ENCODE measurements around the gene ARHGAP45. TPM values are rescaled to one million over a fixed set of nuclear protein-coding genes. Genes with fewer than 3 reads are reported as not detected.
A peak's percentile ranks its signal among the peaks of the same experiment; 100 is the strongest.

Gene ARHGAP45
- total RNA-seq, 2 experiments from 2014 or later, result 136 to 150 TPM

DNA sequence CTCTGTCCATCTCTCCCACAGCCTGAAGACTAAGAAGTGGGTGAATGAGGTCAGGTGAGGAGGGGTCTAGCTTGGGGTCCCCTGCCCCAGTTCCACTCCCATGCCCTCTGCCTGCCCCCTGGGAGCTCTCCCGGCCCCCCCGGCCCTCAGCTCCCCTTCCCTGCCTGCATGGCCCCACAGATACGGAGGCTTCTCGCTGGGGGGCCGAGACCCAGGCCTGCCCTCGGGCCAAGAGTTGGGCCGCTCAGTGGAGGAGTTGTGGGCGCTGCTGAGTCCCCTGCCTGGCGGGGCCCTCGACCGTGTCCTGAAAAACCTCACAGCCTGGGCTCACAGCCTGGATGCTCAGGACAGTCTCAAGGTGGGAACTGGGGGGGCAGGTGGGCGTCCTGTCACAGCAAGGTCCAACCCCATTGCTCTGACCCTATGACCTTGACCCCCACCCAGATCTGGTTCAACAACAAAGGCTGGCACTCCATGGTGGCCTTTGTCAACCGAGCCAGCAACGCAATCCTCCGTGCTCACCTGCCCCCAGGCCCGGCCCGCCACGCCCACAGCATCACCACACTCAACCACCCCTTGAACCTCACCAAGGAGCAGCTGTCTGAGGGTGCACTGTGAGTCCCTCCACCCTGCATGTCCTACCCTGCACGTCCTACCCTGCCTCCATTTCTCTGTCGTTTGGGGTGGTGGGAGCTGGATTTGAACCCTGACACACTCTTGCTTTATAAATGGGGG, 10.9 kb upstream of the ARHGAP45 start:
- no peaks in the 10 kb centered on the region for H3K27me3 Mint-ChIP-seq
- POLR2A ChIA-PET, result interaction anchor here (0.6 to 1.9 kb wide), 6 partner anchors 12 to 47 kb away, joined by 3 to 5 read pairs (median 3); partner anchors contain the start of genes ARHGAP45 and GPX4
- no peak for TF ChIP-seq CTCF (IDR thresholded peaks at IDR 0.05)
- CTCF ChIA-PET, result interaction anchor here (0.8 to 3.3 kb wide), 3 partner anchors 10 to 211 kb away, joined by 3 to 14 read pairs (median 3); partner anchors contain the start of gene ARHGAP45
- H3K36me3 Mint-ChIP-seq (ENCODE audit: low read depth), result peaks cover 34% of the 10 kb centered on the region
- H3K27ac Mint-ChIP-seq, result peak overlapping the region; percentile 16
- no peak overlapping the region for H3K4me3 Mint-ChIP-seq
- ATAC-seq, result no peak
- H3K9me3 Mint-ChIP-seq, result peaks cover 14% of the 10 kb centered on the region
- intact Hi-C loops (cut with micrococcal nuclease), result no loop called here
- DNase-seq, result no peak
- peaks cover 20% of the 10 kb centered on the region for H3K4me1 Mint-ChIP-seq (ENCODE audit: low read depth)

GRCh38 chr19:1057176-1057855, 9.7 kb upstream of the ARHGAP45 start:
- CTCF ChIA-PET, result interaction anchor here (1.0 to 3.3 kb wide), 7 partner anchors 9 to 209 kb away, joined by 3 to 14 read pairs (median 4); partner anchors contain the start of genes ABCA7 and ARHGAP45
- H3K4me1 Mint-ChIP-seq (ENCODE audit: low read depth), result peaks cover 15% of the 10 kb centered on the region
- POLR2A ChIA-PET, result interaction anchor here (0.6 to 1.6 kb wide), 4 partner anchors 10 to 34 kb away, joined by 3 to 5 read pairs (median 3); partner anchors contain the start of gene ARHGAP45
- ATAC-seq (peak; percentile 66), DNase-seq (no peak)
- H3K4me3 Mint-ChIP-seq, result no peak overlapping the region
- H3K9me3 Mint-ChIP-seq, result peaks cover 14% of the 10 kb centered on the region
- no peak for TF ChIP-seq CTCF (IDR thresholded peaks at IDR 0.05)
- H3K27ac Mint-ChIP-seq, result peak overlapping the region; percentile 79
- peaks cover 33% of the 10 kb centered on the region for H3K36me3 Mint-ChIP-seq (ENCODE audit: low read depth)
- H3K27me3 Mint-ChIP-seq, result no peaks in the 10 kb centered on the region
- intact Hi-C loops (cut with micrococcal nuclease), result no loop called here

- no peak for DNase-seq
- H3K27ac Mint-ChIP-seq, result peak overlapping the region; percentile 43
- no peaks in the 10 kb centered on the region for H3K27me3 Mint-ChIP-seq
- no peak for ATAC-seq
- no peak overlapping the region for H3K4me3 Mint-ChIP-seq
- H3K4me1 Mint-ChIP-seq (ENCODE audit: low read depth), result peaks cover 11% of the 10 kb centered on the region
- peaks cover 14% of the 10 kb centered on the region for H3K9me3 Mint-ChIP-seq
- peaks cover 33% of the 10 kb centered on the region for H3K36me3 Mint-ChIP-seq (ENCODE audit: low read depth)
- POLR2A ChIA-PET, result interaction anchor here (0.6 to 1.7 kb wide), 3 partner anchors 9 to 24 kb away, joined by 3 to 6 read pairs (median 3); partner anchors contain the start of gene ARHGAP45
- TF ChIP-seq CTCF (IDR thresholded peaks at IDR 0.05), result no peak
- intact Hi-C loops (cut with micrococcal nuclease), result no loop called here
- CTCF ChIA-PET, result interaction anchor here (1.0 to 3.3 kb wide), 7 partner anchors 8 to 208 kb away, joined by 3 to 14 read pairs (median 4); partner anchors contain the start of genes ABCA7 and ARHGAP45
These were observed 8.9 kb upstream of the ARHGAP45 start for GRCh38 chr19:1058112-1058511.

DNA sequence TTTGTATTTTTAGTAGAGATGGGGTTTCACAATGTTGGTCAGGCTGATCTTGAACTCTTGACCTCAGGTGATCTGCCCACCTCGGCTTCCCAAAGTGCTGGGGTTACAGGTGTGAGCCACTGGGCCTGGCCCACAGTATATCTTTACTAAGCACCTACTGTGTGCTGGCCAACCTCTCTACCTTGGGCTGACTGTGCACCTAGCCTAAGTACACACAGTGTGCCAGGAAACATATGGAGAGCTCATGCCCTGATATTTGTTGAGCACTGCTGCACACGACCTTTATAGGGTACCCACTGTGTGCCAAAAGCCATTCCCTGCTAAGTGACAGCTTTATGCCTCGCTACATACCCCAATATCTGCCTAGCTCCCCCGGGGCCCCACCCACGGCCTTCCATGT, 6.3 kb upstream of the ARHGAP45 start:
- no peaks in the 10 kb centered on the region for H3K27me3 Mint-ChIP-seq
- peaks cover 27% of the 10 kb centered on the region for H3K4me1 Mint-ChIP-seq (ENCODE audit: low read depth)
- DNase-seq (no peak), ATAC-seq (no peak)
- no peak overlapping the region for H3K4me3 Mint-ChIP-seq
- peaks cover 28% of the 10 kb centered on the region for H3K36me3 Mint-ChIP-seq (ENCODE audit: low read depth)
- intact Hi-C loops (cut with micrococcal nuclease), result no loop called here
- H3K27ac Mint-ChIP-seq, result no peak overlapping the region
- POLR2A ChIA-PET, result no interaction called here
- TF ChIP-seq CTCF (IDR thresholded peaks at IDR 0.05), result no peak
- peaks cover 15% of the 10 kb centered on the region for H3K9me3 Mint-ChIP-seq
- CTCF ChIA-PET, result interaction anchor here (1.4 kb wide), 1 partner anchor 184 kb away, joined by 4 read pairs; no protein-coding TSS in a partner anchor

Data from activated CD8-positive, alpha-beta T cell treated with anti-CD3 and anti-CD28 coated beads for 36 hours (primary cell).